H1 (cell line): ENCODE results near the gene MUSTN1. TPM values are rescaled to one million over a fixed set of nuclear protein-coding genes. Genes with fewer than 3 reads are reported as not detected.

Experiments used
- CTCF ChIA-PET: fragments of 300-600 bp; sonication (Branson Sonifier 250); formaldehyde crosslinking; loops from one replicate; lab custom pipeline; 2021; ENCODE audit not compliant: partially characterized antibody; lab: Charles Lee
- POLR2A ChIA-PET: fragments of 300-600 bp; sonication (Branson Sonifier 250); formaldehyde crosslinking; loops from one replicate; lab custom pipeline; 2021; ENCODE audit warnings: inconsistent platforms; ENCODE audit not compliant: partially characterized antibody; lab: Charles Lee
- DNase-seq, 2 experiments: peaks; one replicate each; pipeline versions ENCODE4 v3.0.0 to v3.0.0-alpha.2; 2010 to 2022; ENCODE audit warnings: low spot score in 2 of 2, low read depth in 1 of 2, mixed read lengths in 1 of 2
- FAIRE-seq: peaks from 2 replicates; lab custom pipeline; 2011; peaks lifted over from hg19 to GRCh38; lab: Jason Lieb, UNC
- H2AFZ ChIP-seq: 2 replicates; pipeline ENCODE4 v1.8.1; 2012; ENCODE audit warnings: low read length, inconsistent platforms
- H2AK5ac ChIP-seq: 2 replicates; pipeline ENCODE4 v1.6.1; 2013; ENCODE audit warnings: low read depth, low read length
- H2BK120ac ChIP-seq: replicated peaks from 2 replicates; pipeline ENCODE3; 2013; ENCODE audit warnings: low read depth, low read length, inconsistent platforms
- H2BK12ac ChIP-seq: 2 replicates; pipeline ENCODE4 v1.6.1; 2013; ENCODE audit warnings: low read depth, low read length
- H2BK15ac ChIP-seq: 2 replicates; pipeline ENCODE4 v1.6.1; 2013; ENCODE audit warnings: low read length
- H2BK20ac ChIP-seq: 2 replicates; pipeline ENCODE4 v1.6.1; 2013; ENCODE audit warnings: low read length
- H2BK5ac ChIP-seq: 2 replicates; pipeline ENCODE4 v1.6.1; 2013; ENCODE audit warnings: low read depth, low read length
- H3K14ac ChIP-seq: 2 replicates; pipeline ENCODE4 v1.6.1; 2013; ENCODE audit warnings: inconsistent platforms; ENCODE audit not compliant: insufficient read length
- H3K18ac ChIP-seq: 2 replicates; pipeline ENCODE4 v1.6.1; 2013; ENCODE audit warnings: low read length; ENCODE audit errors: extremely low read depth
- H3K23ac ChIP-seq: 2 replicates; pipeline ENCODE4 v1.6.1; 2013; ENCODE audit warnings: inconsistent platforms; ENCODE audit not compliant: insufficient read length
- H3K23me2 ChIP-seq: 2 replicates; pipeline ENCODE4 v1.6.1; 2013; ENCODE audit warnings: low read depth, low read length
- H3K27ac ChIP-seq: 2 replicates; pipeline ENCODE4 v1.6.1; 2011; ENCODE audit warnings: low read depth, low read length, inconsistent platforms
- H3K27me3 ChIP-seq, 4 experiments: replicated peaks in 1 of 4; 1 replicate in 1 of 4; 2 replicates in 3 of 4; pipeline versions ENCODE4 v1.6.1 to v1.8.1; 2011 to 2013; ENCODE audit warnings: low read length in 3 of 4, mild to moderate bottlenecking in 3 of 4, inconsistent platforms in 2 of 4, mixed read lengths in 2 of 4, moderate library complexity in 1 of 4; ENCODE audit not compliant: control insufficient read depth in 3 of 4, insufficient read depth in 3 of 4; ENCODE audit errors: extremely low read depth in 1 of 4
- H3K36me3 ChIP-seq, 4 experiments: 2 replicates each; pipeline versions ENCODE4 v1.6.1 to v1.8.1; 2011 to 2013; ENCODE audit warnings: mild to moderate bottlenecking in 4 of 4, low read length in 3 of 4, moderate library complexity in 2 of 4, control low read depth in 1 of 4, inconsistent platforms in 1 of 4; ENCODE audit not compliant: insufficient read depth in 4 of 4, control insufficient read depth in 2 of 4
- H3K4ac ChIP-seq: replicated peaks from 2 replicates; pipeline ENCODE3; 2013; ENCODE audit warnings: low read length, low read depth, mixed read lengths, inconsistent platforms; ENCODE audit not compliant: insufficient read length
- H3K4me1 ChIP-seq, 4 experiments: replicated peaks in 1 of 4; 1 replicate in 1 of 4; 2 replicates in 3 of 4; pipeline versions ENCODE4 v1.6.1 to v1.8.1; 2011 to 2013; ENCODE audit warnings: low read length in 3 of 4, inconsistent platforms in 2 of 4, mixed read lengths in 1 of 4; ENCODE audit not compliant: insufficient read depth in 4 of 4, control insufficient read depth in 3 of 4
- H3K4me2 ChIP-seq, 2 experiments: 2 replicates each; pipeline versions ENCODE4 v1.6.1 to v1.8.1; 2011 to 2013; ENCODE audit warnings: low read depth in 2 of 2, low read length in 2 of 2, control low read depth in 1 of 2, inconsistent platforms in 1 of 2, mild to moderate bottlenecking in 1 of 2; ENCODE audit not compliant: insufficient read depth in 1 of 2
- H3K4me3 ChIP-seq, 4 experiments: fragments of 200-600, 300-600 bp in 1 of 4; sonication (generic), shearing (Covaris generic), sonication (Bioruptor Twin) in 1 of 4; 2 replicates each; pipeline versions ENCODE4 v1.5.1 to v1.8.1; 2011 to 2016; ENCODE audit warnings: low read length in 4 of 4, low read depth in 3 of 4, control low read depth in 2 of 4, inconsistent platforms in 2 of 4, mild to moderate bottlenecking in 2 of 4, mixed read lengths in 1 of 4, moderate library complexity in 1 of 4; ENCODE audit not compliant: insufficient read depth in 2 of 4; ENCODE audit errors: extremely low read depth in 1 of 4
- H3K56ac ChIP-seq: replicated peaks from 2 replicates; pipeline ENCODE3; 2013; ENCODE audit warnings: low read depth, mild to moderate bottlenecking, mixed read lengths, low read length, inconsistent platforms; ENCODE audit not compliant: insufficient read length
- H3K79me1 ChIP-seq: 2 replicates; pipeline ENCODE4 v1.6.1; 2013; ENCODE audit warnings: low read depth, low read length, control low read depth
- H3K79me2 ChIP-seq, 2 experiments: 2 replicates each; pipeline versions ENCODE4 v1.6.1 to v1.8.1; 2012 to 2013; ENCODE audit warnings: low read length in 2 of 2, mild to moderate bottlenecking in 2 of 2, inconsistent platforms in 1 of 2; ENCODE audit not compliant: insufficient read depth in 2 of 2, control insufficient read depth in 1 of 2
- H3K9ac ChIP-seq, 4 experiments: replicated peaks in 1 of 4; 1 replicate in 1 of 4; 2 replicates in 3 of 4; pipeline versions ENCODE4 v1.6.1 to v1.8.1; 2011 to 2013; ENCODE audit warnings: low read depth in 3 of 4, low read length in 3 of 4, control low read depth in 2 of 4, mild to moderate bottlenecking in 2 of 4, moderate library complexity in 2 of 4, inconsistent platforms in 1 of 4; ENCODE audit errors: extremely low read depth in 1 of 4
- H3K9me3 ChIP-seq, 2 experiments: 2 replicates each; pipeline versions ENCODE4 v1.6.1 to v1.8.1; 2012 to 2013; ENCODE audit warnings: mild to moderate bottlenecking in 2 of 2, moderate library complexity in 2 of 2, control low read depth in 1 of 2, inconsistent platforms in 1 of 2, low read depth in 1 of 2, low read length in 1 of 2, mixed read lengths in 1 of 2; ENCODE audit not compliant: insufficient read depth in 2 of 2
- H4K20me1 ChIP-seq, 2 experiments: replicated peaks in 1 of 2; 2 replicates each; pipeline versions ENCODE3 to v1.8.1; 2011 to 2013; ENCODE audit warnings: inconsistent platforms in 2 of 2, low read length in 2 of 2, mild to moderate bottlenecking in 1 of 2; ENCODE audit not compliant: insufficient read depth in 2 of 2, control insufficient read depth in 1 of 2
- H4K5ac ChIP-seq: 2 replicates; pipeline ENCODE4 v1.6.1; 2013; ENCODE audit warnings: low read length, low read depth, mixed read lengths, inconsistent platforms; ENCODE audit not compliant: insufficient read length
- H4K8ac ChIP-seq: 2 replicates; pipeline ENCODE4 v1.8.0; 2013; ENCODE audit warnings: mild to moderate bottlenecking, moderate library complexity, low read length, inconsistent platforms; ENCODE audit not compliant: insufficient read depth; ENCODE audit errors: extremely low read depth
- H4K91ac ChIP-seq: replicated peaks from 2 replicates; pipeline ENCODE3; 2013; ENCODE audit warnings: low read length, mixed read lengths, inconsistent platforms; ENCODE audit not compliant: insufficient read length
- BRCA1 ChIP-seq: IDR thresholded peaks from 2 replicates; pipeline ENCODE4 v1.6.1; 2012; ENCODE audit warnings: low read depth, low read length, improper control_type of control experiment
- EGR1 ChIP-seq: IDR thresholded peaks from 2 replicates; pipeline ENCODE4 v1.6.1; 2011; ENCODE audit warnings: low read depth, low read length, borderline replicate concordance
- FOSL1 ChIP-seq: IDR thresholded peaks from 2 replicates; pipeline ENCODE4 v1.6.1; 2011; ENCODE audit warnings: mild to moderate bottlenecking, low read depth, low read length, moderate library complexity; ENCODE audit not compliant: insufficient read depth
- GABPA ChIP-seq: IDR thresholded peaks from 2 replicates; pipeline ENCODE4 v1.6.1; 2011; ENCODE audit warnings: mild to moderate bottlenecking, low read length, moderate library complexity, borderline replicate concordance; ENCODE audit not compliant: insufficient read depth
- HDAC2 ChIP-seq, 2 experiments: fragments of 300-600 bp in 1 of 2; sonication (generic) in 1 of 2; IDR thresholded peaks; 2 replicates each; pipeline ENCODE4 v1.6.1; 2011 to 2012; ENCODE audit warnings: low read depth in 2 of 2, low read length in 2 of 2, mild to moderate bottlenecking in 2 of 2, moderate library complexity in 2 of 2, borderline replicate concordance in 1 of 2, inconsistent platforms in 1 of 2
- HDAC6 ChIP-seq: IDR thresholded peaks from one replicate; pipeline ENCODE4 v1.7.1; 2012; ENCODE audit warnings: low read depth, mild to moderate bottlenecking, inconsistent platforms, low read length, moderate library complexity
- POLR2AphosphoS5 ChIP-seq: IDR thresholded peaks from 2 replicates; pipeline ENCODE4 v1.6.1; 2011; ENCODE audit warnings: low read depth, low read length
- POU5F1 ChIP-seq: IDR thresholded peaks from 2 replicates; pipeline ENCODE4 v1.6.1; 2011; ENCODE audit warnings: low read depth, mild to moderate bottlenecking, low read length, moderate library complexity
- RBBP5 ChIP-seq: IDR thresholded peaks from 2 replicates; pipeline ENCODE4 v1.7.1; 2012; ENCODE audit warnings: low read depth, mild to moderate bottlenecking, inconsistent platforms, low read length, moderate library complexity, borderline replicate concordance
- RNF2 ChIP-seq: fragments of 200-900, 300-1000 bp; sonication (generic); IDR thresholded peaks from 2 replicates; pipeline ENCODE4 v1.7.1; 2016; ENCODE audit warnings: borderline replicate concordance, low read depth, mild to moderate bottlenecking, antibody characterized with exemption, low read length; ENCODE audit not compliant: poor library complexity, severe bottlenecking; ENCODE audit errors: missing control alignments
- SIN3A ChIP-seq, 2 experiments: IDR thresholded peaks in 1 of 2; conservative IDR thresholded peaks in 1 of 2; 2 replicates each; pipeline ENCODE4 v1.6.1; 2011 to 2012; ENCODE audit warnings: low read length in 2 of 2, improper control_type of control experiment in 1 of 2, low read depth in 1 of 2, mild to moderate bottlenecking in 1 of 2
- SP2 ChIP-seq: IDR thresholded peaks from 2 replicates; pipeline ENCODE4 v1.6.1; 2012; ENCODE audit warnings: mild to moderate bottlenecking, low read length, inconsistent platforms
- TAF1 ChIP-seq: IDR thresholded peaks from 2 replicates; pipeline ENCODE4 v1.6.1; 2011; ENCODE audit warnings: mild to moderate bottlenecking, low read depth, low read length
- ZNF274 ChIP-seq: IDR thresholded peaks from 2 replicates; pipeline ENCODE4 v1.7.0; 2012; ENCODE audit warnings: low read length, borderline replicate concordance; ENCODE audit errors: extremely low read depth
- WGBS, 2 experiments: shearing (Covaris generic) in 1 of 2; methylation state at CpG; one replicate each; pipeline versions ENCODE4 v1.1.6 to v1.1.7; 2013 to 2015; ENCODE audit warnings: low lambda C conversion rate in 2 of 2, mixed read lengths in 2 of 2, inconsistent platforms in 1 of 2, low coverage in 1 of 2, missing lambda C conversion rate in 1 of 2; ENCODE audit not compliant: insufficient replicate concordance in 2 of 2, insufficient coverage in 1 of 2, insufficient read length in 1 of 2; ENCODE audit errors: extremely low coverage in 1 of 2, missing lambda C conversion rate in 1 of 2; 5-methylcytosine and 5-hydroxymethylcytosine counted together
- polyA plus RNA-seq, 7 experiments: library from polyadenylated mRNA; depleted of rRNA in 3 of 7; stranded (reverse) in 5 of 7; unstranded in 2 of 7; fragments of >200 nt in 5 of 7; fragments of 200-250 nt in 2 of 7; gene quantifications; 1 replicate in 5 of 7; 2 replicates in 1 of 7; 4 replicates in 1 of 7; pipeline versions ENCODE4 v1.2.1 to v1.2.3, GENCODE V29; 2011 to 2013; ENCODE audit warnings: missing spikeins in 2 of 7, mixed read lengths in 2 of 7
- total RNA-seq: library from RNA; stranded (reverse); fragmentation: NEBNext Ultra II Directional; extraction: Animal tissue kit (Norgen Biotek cat#: 25700); gene quantifications from 2 replicates; pipeline ENCODE4 v1.2.1, GENCODE V29; 2021

MUSTN1 gene
- total and polyA plus RNA-seq, 2 of the 8 experiments (the other 6 are each of a cell fraction or from before 2014, with no cell fraction given), result 1.1 to 2.4 TPM

- no peak overlapping the region for H2BK20ac ChIP-seq
- H3K18ac ChIP-seq, result no peak overlapping the region
- H3K4me3 ChIP-seq, result no peak overlapping the region
- H3K36me3 ChIP-seq, result no peaks in the 10 kb centered on the region
- H3K27me3 ChIP-seq, result no peaks in the 10 kb centered on the region
- H2BK12ac ChIP-seq, result no peak overlapping the region
- H3K79me2 ChIP-seq, result peaks cover 0 to 10% of the 10 kb centered on the region in 2 experiments; a peak in 2 of 4 replicates
- no peak overlapping the region for H3K27ac ChIP-seq
- no peak overlapping the region for H2BK15ac ChIP-seq
- no peak overlapping the region for H2BK120ac ChIP-seq
- H3K4me2 ChIP-seq, result no peak overlapping the region
- WGBS, 2 experiments, result 94% methylated on average over 3 of the region's 3 CpGs; no CpG with 5 or more reads in 1 of the 2 experiments
- H3K56ac ChIP-seq, result no peak overlapping the region
- peaks cover 0 to 9% (median 3%) of the 10 kb centered on the region in 4 experiments; a peak in 5 of 7 replicates for H3K4me1 ChIP-seq
- no peak overlapping the region for H3K9ac ChIP-seq
- no peak overlapping the region for H3K14ac ChIP-seq
- peaks cover 0 to 8% of the 10 kb centered on the region in 2 experiments for H4K20me1 ChIP-seq
- H4K5ac ChIP-seq, result no peak overlapping the region
- DNase-seq (no peak), FAIRE-seq (no peak)
- H3K79me1 ChIP-seq, result peaks cover 2% of the 10 kb centered on the region
- ChIA-PET CTCF (interaction anchor here (0.9 to 1.5 kb wide), 2 partner anchors 9 to 208 kb away, joined by 3 to 4 read pairs; no protein-coding TSS in a partner anchor), POLR2A (no interaction called here)
- no peak overlapping the region for H4K8ac ChIP-seq
- no peak overlapping the region for H2AFZ ChIP-seq
- no peaks in the 10 kb centered on the region for H3K9me3 ChIP-seq
- no peak overlapping the region for H3K4ac ChIP-seq
- no peak overlapping the region for H2AK5ac ChIP-seq
- H3K23me2 ChIP-seq, result no peaks in the 10 kb centered on the region; the same call in 1 of the 2 replicates
- H4K91ac ChIP-seq, result no peak overlapping the region
- H3K23ac ChIP-seq, result no peak overlapping the region
- no peak overlapping the region for H2BK5ac ChIP-seq
- TF ChIP-seq RBBP5 (no peak), GABPA (no peak), SP2 (no peak), POU5F1 (no peak), FOSL1 (no peak), HDAC6 (no peak), HDAC2 (IDR thresholded peaks at IDR 0.05; ENCODE audit: borderline replicate concordance in 1 of 2, low read depth in 2 of 2, low read length in 2 of 2) (no peak), TAF1 (no peak), ZNF274 (no peak), EGR1 (no peak), RNF2 (no peak), BRCA1 (no peak), POLR2AphosphoS5 (no peak), SIN3A (conservative IDR thresholded peaks at IDR 0.05 in 1 of 2, IDR thresholded peaks at IDR 0.05 in 1 of 2; ENCODE audit: low read depth in 1 of 2, low read length in 2 of 2) (no peak)
These were observed 37.4 kb upstream of the MUSTN1 start for GRCh38 chr3:52872245-52872644.
